H1 (cell line): ENCODE results near the gene MRPL28. TPM values are rescaled to one million over a fixed set of nuclear protein-coding genes. Genes with fewer than 3 reads are reported as not detected.

Experiments
- CTCF ChIA-PET: fragments of 300-600 bp; sonication (Branson Sonifier 250); formaldehyde crosslinking; loops from one replicate; lab custom pipeline; 2021; ENCODE audit not compliant: partially characterized antibody; lab: Charles Lee
- POLR2A ChIA-PET: fragments of 300-600 bp; sonication (Branson Sonifier 250); formaldehyde crosslinking; loops from one replicate; lab custom pipeline; 2021; ENCODE audit warnings: inconsistent platforms; ENCODE audit not compliant: partially characterized antibody; lab: Charles Lee
- DNase-seq, 2 experiments: peaks; one replicate each; pipeline versions ENCODE4 v3.0.0 to v3.0.0-alpha.2; 2010 to 2022; ENCODE audit warnings: low spot score in 2 of 2, low read depth in 1 of 2, mixed read lengths in 1 of 2
- FAIRE-seq: peaks from 2 replicates; lab custom pipeline; 2011; peaks lifted over from hg19 to GRCh38; lab: Jason Lieb, UNC
- H2AFZ ChIP-seq: 2 replicates; pipeline ENCODE4 v1.8.1; 2012; ENCODE audit warnings: low read length, inconsistent platforms
- H2AK5ac ChIP-seq: 2 replicates; pipeline ENCODE4 v1.6.1; 2013; ENCODE audit warnings: low read depth, low read length
- H2BK120ac ChIP-seq: replicated peaks from 2 replicates; pipeline ENCODE3; 2013; ENCODE audit warnings: low read depth, low read length, inconsistent platforms
- H2BK12ac ChIP-seq: 2 replicates; pipeline ENCODE4 v1.6.1; 2013; ENCODE audit warnings: low read depth, low read length
- H2BK15ac ChIP-seq: 2 replicates; pipeline ENCODE4 v1.6.1; 2013; ENCODE audit warnings: low read length
- H2BK20ac ChIP-seq: 2 replicates; pipeline ENCODE4 v1.6.1; 2013; ENCODE audit warnings: low read length
- H2BK5ac ChIP-seq: 2 replicates; pipeline ENCODE4 v1.6.1; 2013; ENCODE audit warnings: low read depth, low read length
- H3K14ac ChIP-seq: 2 replicates; pipeline ENCODE4 v1.6.1; 2013; ENCODE audit warnings: inconsistent platforms; ENCODE audit not compliant: insufficient read length
- H3K18ac ChIP-seq: 2 replicates; pipeline ENCODE4 v1.6.1; 2013; ENCODE audit warnings: low read length; ENCODE audit errors: extremely low read depth
- H3K23ac ChIP-seq: 2 replicates; pipeline ENCODE4 v1.6.1; 2013; ENCODE audit warnings: inconsistent platforms; ENCODE audit not compliant: insufficient read length
- H3K23me2 ChIP-seq: 2 replicates; pipeline ENCODE4 v1.6.1; 2013; ENCODE audit warnings: low read depth, low read length
- H3K27ac ChIP-seq: 2 replicates; pipeline ENCODE4 v1.6.1; 2011; ENCODE audit warnings: low read depth, low read length, inconsistent platforms
- H3K27me3 ChIP-seq, 4 experiments: replicated peaks in 1 of 4; 1 replicate in 1 of 4; 2 replicates in 3 of 4; pipeline versions ENCODE4 v1.6.1 to v1.8.1; 2011 to 2013; ENCODE audit warnings: low read length in 3 of 4, mild to moderate bottlenecking in 3 of 4, inconsistent platforms in 2 of 4, mixed read lengths in 2 of 4, moderate library complexity in 1 of 4; ENCODE audit not compliant: control insufficient read depth in 3 of 4, insufficient read depth in 3 of 4; ENCODE audit errors: extremely low read depth in 1 of 4
- H3K36me3 ChIP-seq, 4 experiments: 2 replicates each; pipeline versions ENCODE4 v1.6.1 to v1.8.1; 2011 to 2013; ENCODE audit warnings: mild to moderate bottlenecking in 4 of 4, low read length in 3 of 4, moderate library complexity in 2 of 4, control low read depth in 1 of 4, inconsistent platforms in 1 of 4; ENCODE audit not compliant: insufficient read depth in 4 of 4, control insufficient read depth in 2 of 4
- H3K4ac ChIP-seq: replicated peaks from 2 replicates; pipeline ENCODE3; 2013; ENCODE audit warnings: low read length, low read depth, mixed read lengths, inconsistent platforms; ENCODE audit not compliant: insufficient read length
- H3K4me1 ChIP-seq, 4 experiments: replicated peaks in 1 of 4; 1 replicate in 1 of 4; 2 replicates in 3 of 4; pipeline versions ENCODE4 v1.6.1 to v1.8.1; 2011 to 2013; ENCODE audit warnings: low read length in 3 of 4, inconsistent platforms in 2 of 4, mixed read lengths in 1 of 4; ENCODE audit not compliant: insufficient read depth in 4 of 4, control insufficient read depth in 3 of 4
- H3K4me2 ChIP-seq, 2 experiments: 2 replicates each; pipeline versions ENCODE4 v1.6.1 to v1.8.1; 2011 to 2013; ENCODE audit warnings: low read depth in 2 of 2, low read length in 2 of 2, control low read depth in 1 of 2, inconsistent platforms in 1 of 2, mild to moderate bottlenecking in 1 of 2; ENCODE audit not compliant: insufficient read depth in 1 of 2
- H3K4me3 ChIP-seq, 4 experiments: fragments of 200-600, 300-600 bp in 1 of 4; sonication (generic), shearing (Covaris generic), sonication (Bioruptor Twin) in 1 of 4; 2 replicates each; pipeline versions ENCODE4 v1.5.1 to v1.8.1; 2011 to 2016; ENCODE audit warnings: low read length in 4 of 4, low read depth in 3 of 4, control low read depth in 2 of 4, inconsistent platforms in 2 of 4, mild to moderate bottlenecking in 2 of 4, mixed read lengths in 1 of 4, moderate library complexity in 1 of 4; ENCODE audit not compliant: insufficient read depth in 2 of 4; ENCODE audit errors: extremely low read depth in 1 of 4
- H3K56ac ChIP-seq: replicated peaks from 2 replicates; pipeline ENCODE3; 2013; ENCODE audit warnings: low read depth, mild to moderate bottlenecking, mixed read lengths, low read length, inconsistent platforms; ENCODE audit not compliant: insufficient read length
- H3K79me1 ChIP-seq: 2 replicates; pipeline ENCODE4 v1.6.1; 2013; ENCODE audit warnings: low read depth, low read length, control low read depth
- H3K79me2 ChIP-seq, 2 experiments: 2 replicates each; pipeline versions ENCODE4 v1.6.1 to v1.8.1; 2012 to 2013; ENCODE audit warnings: low read length in 2 of 2, mild to moderate bottlenecking in 2 of 2, inconsistent platforms in 1 of 2; ENCODE audit not compliant: insufficient read depth in 2 of 2, control insufficient read depth in 1 of 2
- H3K9ac ChIP-seq, 4 experiments: replicated peaks in 1 of 4; 1 replicate in 1 of 4; 2 replicates in 3 of 4; pipeline versions ENCODE4 v1.6.1 to v1.8.1; 2011 to 2013; ENCODE audit warnings: low read depth in 3 of 4, low read length in 3 of 4, control low read depth in 2 of 4, mild to moderate bottlenecking in 2 of 4, moderate library complexity in 2 of 4, inconsistent platforms in 1 of 4; ENCODE audit errors: extremely low read depth in 1 of 4
- H3K9me3 ChIP-seq, 2 experiments: 2 replicates each; pipeline versions ENCODE4 v1.6.1 to v1.8.1; 2012 to 2013; ENCODE audit warnings: mild to moderate bottlenecking in 2 of 2, moderate library complexity in 2 of 2, control low read depth in 1 of 2, inconsistent platforms in 1 of 2, low read depth in 1 of 2, low read length in 1 of 2, mixed read lengths in 1 of 2; ENCODE audit not compliant: insufficient read depth in 2 of 2
- H4K20me1 ChIP-seq, 2 experiments: replicated peaks in 1 of 2; 2 replicates each; pipeline versions ENCODE3 to v1.8.1; 2011 to 2013; ENCODE audit warnings: inconsistent platforms in 2 of 2, low read length in 2 of 2, mild to moderate bottlenecking in 1 of 2; ENCODE audit not compliant: insufficient read depth in 2 of 2, control insufficient read depth in 1 of 2
- H4K5ac ChIP-seq: 2 replicates; pipeline ENCODE4 v1.6.1; 2013; ENCODE audit warnings: low read length, low read depth, mixed read lengths, inconsistent platforms; ENCODE audit not compliant: insufficient read length
- H4K8ac ChIP-seq: 2 replicates; pipeline ENCODE4 v1.8.0; 2013; ENCODE audit warnings: mild to moderate bottlenecking, moderate library complexity, low read length, inconsistent platforms; ENCODE audit not compliant: insufficient read depth; ENCODE audit errors: extremely low read depth
- H4K91ac ChIP-seq: replicated peaks from 2 replicates; pipeline ENCODE3; 2013; ENCODE audit warnings: low read length, mixed read lengths, inconsistent platforms; ENCODE audit not compliant: insufficient read length
- KDM1A ChIP-seq: fragments of 200-600, 300-600 bp; sonication (generic); IDR thresholded peaks from 2 replicates; pipeline ENCODE4 v1.7.1; 2016; ENCODE audit warnings: mild to moderate bottlenecking, low read length, borderline replicate concordance
- SAP30 ChIP-seq: fragments of 300-600 bp; sonication (generic); IDR thresholded peaks from 2 replicates; pipeline ENCODE4 v1.7.1; 2012; ENCODE audit warnings: low read length, moderate library complexity, mild to moderate bottlenecking, inconsistent platforms; ENCODE audit not compliant: insufficient read depth, insufficient replicate concordance
- TAF1 ChIP-seq: IDR thresholded peaks from 2 replicates; pipeline ENCODE4 v1.6.1; 2011; ENCODE audit warnings: mild to moderate bottlenecking, low read depth, low read length
- TBP ChIP-seq: IDR thresholded peaks from 2 replicates; pipeline ENCODE4 v1.6.1; 2011; ENCODE audit warnings: low read depth, low read length, improper control_type of control experiment
- TEAD4 ChIP-seq: IDR thresholded peaks from 2 replicates; pipeline ENCODE4 v1.6.1; 2012; ENCODE audit warnings: low read depth, low read length, inconsistent platforms, mixed read lengths
- WGBS, 2 experiments: shearing (Covaris generic) in 1 of 2; methylation state at CpG; one replicate each; pipeline versions ENCODE4 v1.1.6 to v1.1.7; 2013 to 2015; ENCODE audit warnings: low lambda C conversion rate in 2 of 2, mixed read lengths in 2 of 2, inconsistent platforms in 1 of 2, low coverage in 1 of 2, missing lambda C conversion rate in 1 of 2; ENCODE audit not compliant: insufficient replicate concordance in 2 of 2, insufficient coverage in 1 of 2, insufficient read length in 1 of 2; ENCODE audit errors: extremely low coverage in 1 of 2, missing lambda C conversion rate in 1 of 2; 5-methylcytosine and 5-hydroxymethylcytosine counted together
- polyA plus RNA-seq, 7 experiments: library from polyadenylated mRNA; depleted of rRNA in 3 of 7; stranded (reverse) in 5 of 7; unstranded in 2 of 7; fragments of >200 nt in 5 of 7; fragments of 200-250 nt in 2 of 7; gene quantifications; 1 replicate in 5 of 7; 2 replicates in 1 of 7; 4 replicates in 1 of 7; pipeline versions ENCODE4 v1.2.1 to v1.2.3, GENCODE V29; 2011 to 2013; ENCODE audit warnings: missing spikeins in 2 of 7, mixed read lengths in 2 of 7
- total RNA-seq: library from RNA; stranded (reverse); fragmentation: NEBNext Ultra II Directional; extraction: Animal tissue kit (Norgen Biotek cat#: 25700); gene quantifications from 2 replicates; pipeline ENCODE4 v1.2.1, GENCODE V29; 2021

The MRPL28 gene
- total and polyA plus RNA-seq, 2 of the 8 experiments (the other 6 are each of a cell fraction or from before 2014, with no cell fraction given), result 88.9 to 188 TPM

DNA sequence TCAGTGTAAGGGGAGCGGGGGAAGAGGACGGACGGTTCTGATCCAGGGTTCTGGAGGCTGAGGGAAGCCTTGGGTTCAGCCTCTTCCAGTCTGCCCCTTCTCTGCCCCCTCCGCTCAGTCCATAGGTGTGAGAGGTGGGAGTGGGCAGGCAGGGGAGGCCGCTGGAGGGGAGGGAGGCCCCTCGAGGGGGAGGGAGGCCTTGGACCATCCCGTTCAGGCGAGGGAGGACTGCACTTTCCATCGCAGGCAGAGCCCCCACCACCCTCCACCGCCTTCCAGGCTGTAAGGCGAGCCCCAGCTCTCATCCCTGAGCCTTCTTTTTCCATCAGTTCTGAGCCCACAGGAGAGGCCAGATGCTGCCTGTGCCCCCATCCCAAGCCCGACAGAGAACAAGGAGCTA lies 13.6 kb downstream of the MRPL28 start:
- CTCF ChIA-PET, result interaction anchor here (1.1 to 1.3 kb wide), 2 partner anchors 46 to 126 kb away, joined by 3 to 5 read pairs; no protein-coding TSS in a partner anchor
- H3K23me2 ChIP-seq, result peaks cover 5% of the 10 kb centered on the region; the same call in 1 of the 2 replicates
- H3K79me2 ChIP-seq, result peaks cover 0 to under 1% of the 10 kb centered on the region in 2 experiments; a peak in 1 of 4 replicates
- H3K4ac ChIP-seq, result no peak overlapping the region
- H3K23ac ChIP-seq, result no peak overlapping the region
- no peak overlapping the region for H4K5ac ChIP-seq
- H2BK20ac ChIP-seq, result no peak overlapping the region
- TF ChIP-seq SAP30, result no peak
- TF ChIP-seq TAF1, result no peak
- TF ChIP-seq TBP, result no peak
- TF ChIP-seq KDM1A, result no peak
- no peak for TF ChIP-seq TEAD4
- no peak overlapping the region for H4K8ac ChIP-seq
- H2BK120ac ChIP-seq, result no peak overlapping the region
- POLR2A ChIA-PET, result interaction anchor here (2.6 kb wide), 1 partner anchor 12 kb away, joined by 7 read pairs; no protein-coding TSS in a partner anchor
- no peaks in the 10 kb centered on the region for H3K36me3 ChIP-seq
- no peaks in the 10 kb centered on the region for H3K79me1 ChIP-seq
- H3K9me3 ChIP-seq, result no peaks in the 10 kb centered on the region
- no peak overlapping the region for H3K9ac ChIP-seq
- H4K91ac ChIP-seq, result no peak overlapping the region
- no peaks in the 10 kb centered on the region for H3K27me3 ChIP-seq
- H4K20me1 ChIP-seq, result peaks cover 0 to 3% of the 10 kb centered on the region in 2 experiments
- H2AFZ ChIP-seq, result no peak overlapping the region
- no peak overlapping the region for H3K18ac ChIP-seq
- 92% methylated on average over 9 of the region's 12 CpGs; no CpG with 5 or more reads in 1 of the 2 experiments for WGBS, 2 experiments
- H3K4me3 ChIP-seq, result no peak overlapping the region
- no peak overlapping the region for H2BK15ac ChIP-seq
- DNase-seq, result no peak
- no peak overlapping the region for H2BK12ac ChIP-seq
- no peak for FAIRE-seq
- H2AK5ac ChIP-seq, result no peak overlapping the region
- no peak overlapping the region for H3K4me2 ChIP-seq
- no peak overlapping the region for H3K27ac ChIP-seq
- H2BK5ac ChIP-seq, result no peak overlapping the region
- H3K4me1 ChIP-seq, result peaks cover 0 to 4% (median 2%) of the 10 kb centered on the region in 4 experiments; a peak in 4 of 7 replicates
- H3K14ac ChIP-seq, result no peak overlapping the region
- H3K56ac ChIP-seq, result no peak overlapping the region
